H1 (cell line): ENCODE data around the gene CAMTA2. TPM values are rescaled to one million over a fixed set of nuclear protein-coding genes. Genes with fewer than 3 reads are reported as not detected.

ENCODE experiments used
- CTCF ChIA-PET: fragments of 300-600 bp; sonication (Branson Sonifier 250); formaldehyde crosslinking; loops from one replicate; lab custom pipeline; 2021; ENCODE audit not compliant: partially characterized antibody; lab: Charles Lee
- POLR2A ChIA-PET: fragments of 300-600 bp; sonication (Branson Sonifier 250); formaldehyde crosslinking; loops from one replicate; lab custom pipeline; 2021; ENCODE audit warnings: inconsistent platforms; ENCODE audit not compliant: partially characterized antibody; lab: Charles Lee
- DNase-seq, 2 experiments: peaks; one replicate each; pipeline versions ENCODE4 v3.0.0 to v3.0.0-alpha.2; 2010 to 2022; ENCODE audit warnings: low spot score in 2 of 2, low read depth in 1 of 2, mixed read lengths in 1 of 2
- FAIRE-seq: peaks from 2 replicates; lab custom pipeline; 2011; peaks lifted over from hg19 to GRCh38; lab: Jason Lieb, UNC
- H2AFZ ChIP-seq: 2 replicates; pipeline ENCODE4 v1.8.1; 2012; ENCODE audit warnings: low read length, inconsistent platforms
- H2AK5ac ChIP-seq: 2 replicates; pipeline ENCODE4 v1.6.1; 2013; ENCODE audit warnings: low read depth, low read length
- H2BK120ac ChIP-seq: replicated peaks from 2 replicates; pipeline ENCODE3; 2013; ENCODE audit warnings: low read depth, low read length, inconsistent platforms
- H2BK12ac ChIP-seq: 2 replicates; pipeline ENCODE4 v1.6.1; 2013; ENCODE audit warnings: low read depth, low read length
- H2BK15ac ChIP-seq: 2 replicates; pipeline ENCODE4 v1.6.1; 2013; ENCODE audit warnings: low read length
- H2BK20ac ChIP-seq: 2 replicates; pipeline ENCODE4 v1.6.1; 2013; ENCODE audit warnings: low read length
- H2BK5ac ChIP-seq: 2 replicates; pipeline ENCODE4 v1.6.1; 2013; ENCODE audit warnings: low read depth, low read length
- H3K14ac ChIP-seq: 2 replicates; pipeline ENCODE4 v1.6.1; 2013; ENCODE audit warnings: inconsistent platforms; ENCODE audit not compliant: insufficient read length
- H3K18ac ChIP-seq: 2 replicates; pipeline ENCODE4 v1.6.1; 2013; ENCODE audit warnings: low read length; ENCODE audit errors: extremely low read depth
- H3K23ac ChIP-seq: 2 replicates; pipeline ENCODE4 v1.6.1; 2013; ENCODE audit warnings: inconsistent platforms; ENCODE audit not compliant: insufficient read length
- H3K23me2 ChIP-seq: 2 replicates; pipeline ENCODE4 v1.6.1; 2013; ENCODE audit warnings: low read depth, low read length
- H3K27ac ChIP-seq: 2 replicates; pipeline ENCODE4 v1.6.1; 2011; ENCODE audit warnings: low read depth, low read length, inconsistent platforms
- H3K27me3 ChIP-seq, 4 experiments: replicated peaks in 1 of 4; 1 replicate in 1 of 4; 2 replicates in 3 of 4; pipeline versions ENCODE4 v1.6.1 to v1.8.1; 2011 to 2013; ENCODE audit warnings: low read length in 3 of 4, mild to moderate bottlenecking in 3 of 4, inconsistent platforms in 2 of 4, mixed read lengths in 2 of 4, moderate library complexity in 1 of 4; ENCODE audit not compliant: control insufficient read depth in 3 of 4, insufficient read depth in 3 of 4; ENCODE audit errors: extremely low read depth in 1 of 4
- H3K36me3 ChIP-seq, 4 experiments: 2 replicates each; pipeline versions ENCODE4 v1.6.1 to v1.8.1; 2011 to 2013; ENCODE audit warnings: mild to moderate bottlenecking in 4 of 4, low read length in 3 of 4, moderate library complexity in 2 of 4, control low read depth in 1 of 4, inconsistent platforms in 1 of 4; ENCODE audit not compliant: insufficient read depth in 4 of 4, control insufficient read depth in 2 of 4
- H3K4ac ChIP-seq: replicated peaks from 2 replicates; pipeline ENCODE3; 2013; ENCODE audit warnings: low read length, low read depth, mixed read lengths, inconsistent platforms; ENCODE audit not compliant: insufficient read length
- H3K4me1 ChIP-seq, 4 experiments: replicated peaks in 1 of 4; 1 replicate in 1 of 4; 2 replicates in 3 of 4; pipeline versions ENCODE4 v1.6.1 to v1.8.1; 2011 to 2013; ENCODE audit warnings: low read length in 3 of 4, inconsistent platforms in 2 of 4, mixed read lengths in 1 of 4; ENCODE audit not compliant: insufficient read depth in 4 of 4, control insufficient read depth in 3 of 4
- H3K4me2 ChIP-seq, 2 experiments: 2 replicates each; pipeline versions ENCODE4 v1.6.1 to v1.8.1; 2011 to 2013; ENCODE audit warnings: low read depth in 2 of 2, low read length in 2 of 2, control low read depth in 1 of 2, inconsistent platforms in 1 of 2, mild to moderate bottlenecking in 1 of 2; ENCODE audit not compliant: insufficient read depth in 1 of 2
- H3K4me3 ChIP-seq, 4 experiments: fragments of 200-600, 300-600 bp in 1 of 4; sonication (generic), shearing (Covaris generic), sonication (Bioruptor Twin) in 1 of 4; 2 replicates each; pipeline versions ENCODE4 v1.5.1 to v1.8.1; 2011 to 2016; ENCODE audit warnings: low read length in 4 of 4, low read depth in 3 of 4, control low read depth in 2 of 4, inconsistent platforms in 2 of 4, mild to moderate bottlenecking in 2 of 4, mixed read lengths in 1 of 4, moderate library complexity in 1 of 4; ENCODE audit not compliant: insufficient read depth in 2 of 4; ENCODE audit errors: extremely low read depth in 1 of 4
- H3K56ac ChIP-seq: replicated peaks from 2 replicates; pipeline ENCODE3; 2013; ENCODE audit warnings: low read depth, mild to moderate bottlenecking, mixed read lengths, low read length, inconsistent platforms; ENCODE audit not compliant: insufficient read length
- H3K79me1 ChIP-seq: 2 replicates; pipeline ENCODE4 v1.6.1; 2013; ENCODE audit warnings: low read depth, low read length, control low read depth
- H3K79me2 ChIP-seq, 2 experiments: 2 replicates each; pipeline versions ENCODE4 v1.6.1 to v1.8.1; 2012 to 2013; ENCODE audit warnings: low read length in 2 of 2, mild to moderate bottlenecking in 2 of 2, inconsistent platforms in 1 of 2; ENCODE audit not compliant: insufficient read depth in 2 of 2, control insufficient read depth in 1 of 2
- H3K9ac ChIP-seq, 4 experiments: replicated peaks in 1 of 4; 1 replicate in 1 of 4; 2 replicates in 3 of 4; pipeline versions ENCODE4 v1.6.1 to v1.8.1; 2011 to 2013; ENCODE audit warnings: low read depth in 3 of 4, low read length in 3 of 4, control low read depth in 2 of 4, mild to moderate bottlenecking in 2 of 4, moderate library complexity in 2 of 4, inconsistent platforms in 1 of 4; ENCODE audit errors: extremely low read depth in 1 of 4
- H3K9me3 ChIP-seq, 2 experiments: 2 replicates each; pipeline versions ENCODE4 v1.6.1 to v1.8.1; 2012 to 2013; ENCODE audit warnings: mild to moderate bottlenecking in 2 of 2, moderate library complexity in 2 of 2, control low read depth in 1 of 2, inconsistent platforms in 1 of 2, low read depth in 1 of 2, low read length in 1 of 2, mixed read lengths in 1 of 2; ENCODE audit not compliant: insufficient read depth in 2 of 2
- H4K20me1 ChIP-seq, 2 experiments: replicated peaks in 1 of 2; 2 replicates each; pipeline versions ENCODE3 to v1.8.1; 2011 to 2013; ENCODE audit warnings: inconsistent platforms in 2 of 2, low read length in 2 of 2, mild to moderate bottlenecking in 1 of 2; ENCODE audit not compliant: insufficient read depth in 2 of 2, control insufficient read depth in 1 of 2
- H4K5ac ChIP-seq: 2 replicates; pipeline ENCODE4 v1.6.1; 2013; ENCODE audit warnings: low read length, low read depth, mixed read lengths, inconsistent platforms; ENCODE audit not compliant: insufficient read length
- H4K8ac ChIP-seq: 2 replicates; pipeline ENCODE4 v1.8.0; 2013; ENCODE audit warnings: mild to moderate bottlenecking, moderate library complexity, low read length, inconsistent platforms; ENCODE audit not compliant: insufficient read depth; ENCODE audit errors: extremely low read depth
- H4K91ac ChIP-seq: replicated peaks from 2 replicates; pipeline ENCODE3; 2013; ENCODE audit warnings: low read length, mixed read lengths, inconsistent platforms; ENCODE audit not compliant: insufficient read length
- ATF2 ChIP-seq: IDR thresholded peaks from 2 replicates; pipeline ENCODE4 v1.6.1; 2012; ENCODE audit warnings: low read length, inconsistent platforms
- CBX5 ChIP-seq: fragments of 300-800, 300-1000 bp; sonication (generic); IDR thresholded peaks from 2 replicates; pipeline ENCODE4 v1.7.1; 2016; ENCODE audit warnings: antibody characterized with exemption, low read length, low read depth
- CBX8 ChIP-seq: fragments of 300-800, 300-1000 bp; sonication (generic); IDR thresholded peaks from 2 replicates; pipeline ENCODE4 v1.7.1; 2016; ENCODE audit warnings: low read depth, low read length, borderline replicate concordance
- CTBP2 ChIP-seq: IDR thresholded peaks from 2 replicates; pipeline ENCODE4 v1.7.0; 2011; ENCODE audit warnings: borderline replicate concordance, mild to moderate bottlenecking, moderate library complexity, mixed read lengths, low read length; ENCODE audit not compliant: insufficient read depth, insufficient read length
- EP300 ChIP-seq, 2 experiments: IDR thresholded peaks; 1 replicate in 1 of 2; 2 replicates in 1 of 2; pipeline ENCODE4 v1.6.1; 2011 to 2012; ENCODE audit warnings: low read depth in 2 of 2, low read length in 2 of 2, mild to moderate bottlenecking in 2 of 2, borderline replicate concordance in 1 of 2, inconsistent platforms in 1 of 2, moderate library complexity in 1 of 2
- POLR2A ChIP-seq, 2 experiments: IDR thresholded peaks; 1 replicate in 1 of 2; 2 replicates in 1 of 2; pipeline ENCODE4 v1.6.1; 2011; ENCODE audit warnings: low read depth in 2 of 2, low read length in 2 of 2, mild to moderate bottlenecking in 2 of 2; ENCODE audit errors: control extremely low read depth in 1 of 2
- RNF2 ChIP-seq: fragments of 200-900, 300-1000 bp; sonication (generic); IDR thresholded peaks from 2 replicates; pipeline ENCODE4 v1.7.1; 2016; ENCODE audit warnings: borderline replicate concordance, low read depth, mild to moderate bottlenecking, antibody characterized with exemption, low read length; ENCODE audit not compliant: poor library complexity, severe bottlenecking; ENCODE audit errors: missing control alignments
- SIN3A ChIP-seq, 2 experiments: IDR thresholded peaks in 1 of 2; conservative IDR thresholded peaks in 1 of 2; 2 replicates each; pipeline ENCODE4 v1.6.1; 2011 to 2012; ENCODE audit warnings: low read length in 2 of 2, improper control_type of control experiment in 1 of 2, low read depth in 1 of 2, mild to moderate bottlenecking in 1 of 2
- WGBS, 2 experiments: shearing (Covaris generic) in 1 of 2; methylation state at CpG; one replicate each; pipeline versions ENCODE4 v1.1.6 to v1.1.7; 2013 to 2015; ENCODE audit warnings: low lambda C conversion rate in 2 of 2, mixed read lengths in 2 of 2, inconsistent platforms in 1 of 2, low coverage in 1 of 2, missing lambda C conversion rate in 1 of 2; ENCODE audit not compliant: insufficient replicate concordance in 2 of 2, insufficient coverage in 1 of 2, insufficient read length in 1 of 2; ENCODE audit errors: extremely low coverage in 1 of 2, missing lambda C conversion rate in 1 of 2; 5-methylcytosine and 5-hydroxymethylcytosine counted together
- polyA plus RNA-seq, 7 experiments: library from polyadenylated mRNA; depleted of rRNA in 3 of 7; stranded (reverse) in 5 of 7; unstranded in 2 of 7; fragments of >200 nt in 5 of 7; fragments of 200-250 nt in 2 of 7; gene quantifications; 1 replicate in 5 of 7; 2 replicates in 1 of 7; 4 replicates in 1 of 7; pipeline versions ENCODE4 v1.2.1 to v1.2.3, GENCODE V29; 2011 to 2013; ENCODE audit warnings: missing spikeins in 2 of 7, mixed read lengths in 2 of 7
- total RNA-seq: library from RNA; stranded (reverse); fragmentation: NEBNext Ultra II Directional; extraction: Animal tissue kit (Norgen Biotek cat#: 25700); gene quantifications from 2 replicates; pipeline ENCODE4 v1.2.1, GENCODE V29; 2021

The CAMTA2 gene
- total and polyA plus RNA-seq, 2 of the 8 experiments (the other 6 are each of a cell fraction or from before 2014, with no cell fraction given): 5.5 to 12.0 TPM

GRCh38 chr17:4944554-4945175 is 42.8 kb downstream of the CAMTA2 start:
- Histone ChIP-seq H3K14ac (no peak overlapping the region), H3K56ac (no peak overlapping the region), H2AFZ (no peak overlapping the region), H3K36me3 (peaks cover 8 to 42% (median 28%) of the 10 kb centered on the region in 4 experiments), H4K8ac (peak overlapping the region; percentile 48; the same call in 1 of the 2 replicates), H3K27ac (peak overlapping the region; percentile 33; the same call in 1 of the 2 replicates), H3K23me2 (peaks cover 19% of the 10 kb centered on the region), H3K23ac (no peak overlapping the region), H2AK5ac (no peak overlapping the region), H4K91ac (no peak overlapping the region), H2BK120ac (no peak overlapping the region), H3K27me3 (no peaks in the 10 kb centered on the region), H2BK12ac (no peak overlapping the region), H3K18ac (no peak overlapping the region), H3K4me2 (peak overlapping the region in 1 of 2 experiments; percentile 95; a peak in 1 of 4 replicates), H2BK5ac (no peak overlapping the region; the same call in 1 of the 2 replicates), H3K4ac (no peak overlapping the region), H3K9me3 (no peaks in the 10 kb centered on the region), H3K79me1 (peaks cover 2% of the 10 kb centered on the region; the same call in 1 of the 2 replicates), H3K79me2 (peaks cover 8 to 57% of the 10 kb centered on the region in 2 experiments), H4K5ac (no peak overlapping the region), H2BK15ac (no peak overlapping the region), H3K9ac (no peak overlapping the region; a peak in 1 of 7 replicates), H3K4me1 (peaks cover 3 to 10% (median 5%) of the 10 kb centered on the region in 4 experiments; a peak in 6 of 7 replicates), H2BK20ac (no peak overlapping the region), H3K4me3 (no peak overlapping the region), H4K20me1 (peaks cover 16 to 23% of the 10 kb centered on the region in 2 experiments)
- WGBS, 2 experiments: 81% methylated on average over 8 of the region's 8 CpGs; no CpG with 5 or more reads in 1 of the 2 experiments
- no peak for FAIRE-seq
- DNase-seq: no peak
- ChIA-PET POLR2A (interaction anchor here (0.6 to 32.4 kb wide), 12 partner anchors 2 to 213 kb away, joined by 3 to 987 read pairs (median 4); partner anchors contain the start of genes C17orf107, ENO3, MED11 and PFN1), CTCF (interaction anchor here (1.5 kb wide), 1 partner anchor 36 kb away, joined by 5 read pairs; no protein-coding TSS in a partner anchor)
- no peak for TF ChIP-seq CTBP2
- no peak for TF ChIP-seq RNF2
- no peak; the same call in 1 of the 2 replicates for TF ChIP-seq ATF2
- TF ChIP-seq CBX8: no peak
- TF ChIP-seq EP300 (IDR thresholded peaks at IDR 0.05; ENCODE audit: borderline replicate concordance in 1 of 2, low read depth in 2 of 2, low read length in 2 of 2): no peak
- peak in 1 of 2 experiments; percentile 83; a peak in 2 of 3 replicates for TF ChIP-seq POLR2A (IDR thresholded peaks at IDR 0.05; ENCODE audit: control extremely low read depth in 1 of 2, low read depth in 2 of 2, low read length in 2 of 2)
- 0 out of 4 replicates have a peak, but pooled peaks of 1 of the 2 experiments have one; percentile 40 for TF ChIP-seq SIN3A (conservative IDR thresholded peaks at IDR 0.05 in 1 of 2, IDR thresholded peaks at IDR 0.05 in 1 of 2; ENCODE audit: low read depth in 1 of 2, low read length in 2 of 2)
- no peak for TF ChIP-seq CBX5
